Superior temporal gyrus (tissue), 1 donor: ENCODE data around the gene KAT6B.
"Not testable (repeated sequence)": the region's sequence is repeated elsewhere in the genome, so short reads cannot be mapped to it uniquely, and the experiment has no call there.

ENCODE experiments used
- DNase-seq: peaks from one replicate; pipeline ENCODE4 v3.0.0-alpha.2; 2016; ENCODE audit errors: extremely low spot score

KAT6B gene

DNA sequence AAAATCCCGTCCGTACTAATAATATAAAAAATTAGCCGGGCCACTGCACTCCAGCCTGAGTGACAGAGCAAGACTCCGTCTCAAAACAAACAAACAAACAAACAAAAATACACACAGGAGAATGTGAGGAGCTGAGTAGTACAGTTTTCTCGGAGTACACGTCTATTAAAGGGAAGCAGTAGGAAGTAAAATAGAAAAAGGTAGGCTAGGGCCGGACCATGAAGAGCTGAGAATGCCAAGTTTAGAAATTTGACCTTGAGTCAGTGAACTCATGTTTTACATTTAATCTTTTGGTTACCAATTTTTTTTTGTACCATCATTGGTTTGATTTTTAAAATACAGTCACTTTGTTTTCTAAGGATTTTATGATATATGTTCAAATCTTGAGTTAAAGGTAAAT lies 64.1 kb downstream of the KAT6B start:
- no peak for DNase-seq

DNA sequence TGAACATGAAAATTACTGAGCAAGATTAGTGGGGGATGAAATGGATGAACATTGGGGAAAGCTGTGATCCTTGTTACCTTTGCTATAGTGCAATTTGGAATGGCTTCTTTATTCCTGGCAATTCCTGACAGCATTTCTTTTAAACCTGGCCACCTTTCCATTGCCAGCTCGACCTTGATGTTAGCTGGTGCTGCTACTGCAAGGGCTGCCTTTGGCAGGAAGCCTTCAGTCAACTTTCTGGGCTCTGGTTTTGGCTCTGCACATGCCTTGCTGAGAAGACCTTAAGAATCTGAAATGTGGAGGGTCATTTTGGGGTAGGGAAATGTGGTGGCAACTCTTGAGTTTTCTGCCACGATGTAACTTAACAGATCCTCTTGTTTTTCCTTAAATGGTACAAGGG lies 64.7 kb downstream of the KAT6B start:
- no peak for DNase-seq

DNA sequence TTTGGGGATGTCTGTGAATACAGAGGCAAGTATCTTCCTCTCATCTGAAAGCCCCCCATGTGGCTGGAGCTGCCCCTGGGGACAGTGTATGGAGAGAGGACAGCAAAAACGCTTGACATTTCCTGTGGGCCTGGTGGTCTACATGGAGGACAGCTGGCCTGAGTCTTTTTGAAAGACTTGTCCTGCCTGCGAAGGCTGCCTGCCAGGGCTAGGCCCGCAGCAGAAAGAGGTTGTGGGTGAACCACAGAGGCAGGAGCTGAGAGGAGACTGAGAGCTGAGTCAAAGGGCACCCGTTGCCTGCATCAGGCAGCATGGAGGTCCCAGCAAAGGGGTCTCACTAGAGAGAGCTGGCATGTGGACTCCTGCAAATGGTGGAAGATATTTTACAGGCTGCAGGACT lies 66.4 kb downstream of the KAT6B start:
- no peak for DNase-seq

DNA sequence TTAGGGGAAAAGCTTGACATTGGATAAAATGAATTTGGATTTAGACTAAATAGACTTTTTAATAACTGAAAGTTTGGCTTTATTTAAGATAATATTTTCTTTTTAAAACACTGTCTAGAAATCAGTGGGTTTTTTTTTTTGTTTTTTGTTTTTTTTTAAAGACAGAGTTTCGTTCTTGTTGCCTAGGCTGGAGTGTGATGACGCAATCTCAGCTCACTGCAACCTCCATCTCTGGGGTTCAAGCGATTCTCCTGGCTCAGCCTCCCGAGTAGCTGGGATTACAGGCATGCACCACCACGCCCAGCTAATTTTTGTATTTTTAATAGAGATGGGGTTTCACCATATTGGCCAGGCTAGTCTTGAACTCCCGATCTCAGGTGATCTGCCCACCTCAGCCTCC lies 66.9 kb downstream of the KAT6B start:
- not testable (repeated sequence) for DNase-seq

DNA sequence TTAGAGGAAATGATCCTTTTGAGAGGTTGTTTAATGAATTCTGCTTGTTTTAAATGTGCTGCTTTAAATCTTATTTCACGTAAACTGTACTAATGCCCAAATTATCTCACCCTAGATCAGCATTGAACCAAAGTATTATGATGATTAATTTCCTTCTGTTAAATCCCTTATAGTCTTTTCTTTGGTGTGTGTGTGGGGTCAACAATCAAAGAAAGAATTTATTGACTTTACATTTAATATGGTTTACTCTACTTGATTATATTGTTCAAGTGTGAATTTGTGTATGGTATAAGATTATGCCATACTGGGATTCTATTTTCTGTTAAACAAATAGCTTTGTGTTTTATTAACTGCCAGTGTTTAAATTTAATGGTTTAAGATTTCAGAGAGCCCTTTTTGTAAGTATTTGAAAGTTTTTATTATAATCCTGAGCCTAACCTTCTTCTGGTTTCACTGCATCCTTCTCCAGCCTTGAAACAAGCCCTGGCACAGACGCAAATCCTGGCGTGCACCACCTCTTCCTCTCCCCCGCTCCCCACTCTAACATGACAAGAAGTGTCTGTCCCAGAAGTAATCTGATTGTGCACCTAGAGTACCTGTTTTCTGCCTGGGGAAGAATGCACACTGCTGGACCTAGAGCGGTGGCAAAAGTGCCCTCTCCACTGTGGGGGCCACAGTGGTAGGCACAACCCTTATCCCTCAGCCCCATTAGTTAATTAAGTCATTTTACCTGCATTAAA lies 70.6 kb downstream of the KAT6B start:
- no peak for DNase-seq

DNA sequence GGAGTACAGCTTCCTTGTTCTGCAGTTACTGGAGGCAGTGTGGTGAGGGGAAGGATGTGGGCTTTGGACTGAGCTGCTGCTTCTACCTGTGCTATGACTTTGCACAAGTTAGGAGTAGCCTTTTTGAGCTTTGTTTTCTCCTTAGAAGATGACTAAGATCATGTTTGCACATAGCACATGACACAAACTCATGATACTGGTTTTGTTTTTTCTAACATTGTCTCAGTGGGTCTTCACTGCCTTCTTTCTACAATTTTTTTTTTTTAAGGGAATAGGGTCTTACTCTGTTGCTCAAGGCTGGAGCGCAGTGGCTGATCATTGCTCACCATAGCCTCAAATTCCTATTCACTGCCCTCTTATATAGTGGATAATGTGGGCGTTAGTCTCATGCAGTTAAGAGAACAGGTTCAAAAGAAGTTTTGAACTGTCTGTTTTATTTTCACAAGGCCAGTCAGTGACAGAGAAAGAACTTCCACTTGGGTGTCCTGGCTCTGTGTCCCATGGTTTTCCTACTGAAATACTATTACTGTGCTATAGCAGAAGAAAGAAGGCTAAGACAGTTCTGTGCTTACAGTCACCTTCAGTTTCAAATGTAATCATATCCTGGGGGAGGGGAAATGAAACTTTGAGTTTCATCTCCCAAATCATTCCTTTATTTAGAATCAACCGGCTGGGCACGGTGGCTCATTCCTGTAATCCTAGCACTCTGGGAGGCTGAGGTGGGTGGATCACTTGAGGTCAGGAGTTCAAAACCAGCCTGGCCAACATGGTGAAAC lies 72.0 kb downstream of the KAT6B start:
- DNase-seq, result no peak

DNA sequence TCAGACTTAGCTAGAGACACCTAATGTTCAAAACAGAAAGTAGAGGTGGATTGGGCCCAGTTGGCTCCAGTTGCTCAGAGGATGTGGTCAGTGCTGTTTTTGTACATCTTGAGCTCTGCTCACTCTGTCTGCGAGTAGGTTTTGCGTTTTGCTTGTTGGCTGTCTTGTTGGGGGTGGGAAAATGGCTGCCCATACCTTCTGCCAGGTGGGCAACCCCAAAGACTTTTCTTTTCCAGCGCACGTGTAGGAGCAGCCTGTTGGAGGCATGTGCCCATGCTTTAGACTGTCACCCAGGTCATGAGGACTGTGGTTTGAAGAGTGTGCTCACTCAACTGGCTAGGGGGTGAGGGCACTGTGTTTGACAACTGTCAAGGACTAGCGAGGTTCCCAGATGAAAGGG lies 73.9 kb downstream of the KAT6B start:
- no peak for DNase-seq

DNA sequence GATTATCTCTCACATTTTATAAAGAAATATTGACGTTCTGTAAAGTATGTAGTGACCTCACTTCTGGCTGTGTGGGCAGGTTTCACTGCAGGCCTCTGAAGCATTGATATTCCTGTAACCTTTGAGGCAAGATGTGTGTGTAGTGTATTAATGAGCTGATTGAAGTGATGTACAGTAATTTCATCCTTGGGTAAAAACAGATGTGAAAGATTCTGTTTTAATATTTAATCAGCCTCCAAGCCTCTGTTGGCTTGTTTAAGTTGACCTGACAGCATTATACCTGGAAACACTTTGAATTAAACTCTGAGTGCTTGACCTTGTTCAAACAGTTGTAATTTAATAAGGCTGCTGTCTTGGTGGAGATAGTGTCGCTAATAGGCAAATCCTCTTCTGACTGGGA lies 74.9 kb downstream of the KAT6B start:
- DNase-seq, result no peak

DNA sequence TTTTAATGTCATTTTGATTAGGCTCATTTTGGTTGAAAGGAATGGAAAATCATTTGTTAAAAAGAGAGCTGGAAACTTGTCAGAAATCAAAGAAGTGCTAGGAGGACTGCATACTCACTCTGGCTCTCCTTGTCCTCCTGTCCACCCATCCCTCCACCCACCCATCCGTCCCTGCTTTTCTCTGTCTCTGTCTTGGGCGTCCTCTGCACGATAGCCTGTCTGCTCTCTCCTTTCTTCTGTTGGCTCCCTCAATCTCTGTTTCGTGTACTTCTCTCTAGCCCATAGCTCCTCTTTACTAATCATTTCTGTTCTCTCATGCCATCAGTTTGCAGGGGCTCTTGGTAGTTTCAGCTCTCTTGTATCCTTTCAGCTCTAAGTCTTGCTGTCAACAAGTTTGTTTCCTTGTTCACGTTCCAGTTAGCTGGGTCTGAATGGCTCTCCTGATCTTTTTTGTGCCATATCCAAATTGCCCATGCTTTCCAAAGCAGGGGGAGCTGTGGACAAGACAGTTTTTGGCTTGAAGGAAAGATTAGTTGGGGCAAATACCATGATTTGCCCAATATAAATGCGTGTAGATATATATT lies 75.6 kb downstream of the KAT6B start:
- DNase-seq, result no peak

DNA sequence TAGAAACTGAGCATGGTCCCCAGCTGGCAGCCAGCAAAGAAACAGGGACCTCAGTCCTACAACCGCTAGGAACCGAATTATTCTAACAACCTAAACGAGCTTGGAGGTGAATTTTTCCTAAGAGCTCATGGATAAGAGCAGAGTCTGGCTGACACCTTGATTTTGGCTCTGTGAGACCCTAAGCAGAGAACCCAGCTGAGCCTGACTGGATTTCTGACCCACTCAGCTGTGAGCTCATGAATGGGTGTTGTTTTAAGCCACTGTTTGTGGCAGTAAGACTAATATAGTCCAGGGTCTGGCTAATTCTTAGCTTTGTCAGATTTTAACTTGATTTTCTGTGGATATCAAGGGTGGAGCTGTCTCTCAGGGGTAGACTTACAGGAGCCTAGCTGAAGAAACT lies 77.1 kb downstream of the KAT6B start:
- DNase-seq, result no peak

DNA sequence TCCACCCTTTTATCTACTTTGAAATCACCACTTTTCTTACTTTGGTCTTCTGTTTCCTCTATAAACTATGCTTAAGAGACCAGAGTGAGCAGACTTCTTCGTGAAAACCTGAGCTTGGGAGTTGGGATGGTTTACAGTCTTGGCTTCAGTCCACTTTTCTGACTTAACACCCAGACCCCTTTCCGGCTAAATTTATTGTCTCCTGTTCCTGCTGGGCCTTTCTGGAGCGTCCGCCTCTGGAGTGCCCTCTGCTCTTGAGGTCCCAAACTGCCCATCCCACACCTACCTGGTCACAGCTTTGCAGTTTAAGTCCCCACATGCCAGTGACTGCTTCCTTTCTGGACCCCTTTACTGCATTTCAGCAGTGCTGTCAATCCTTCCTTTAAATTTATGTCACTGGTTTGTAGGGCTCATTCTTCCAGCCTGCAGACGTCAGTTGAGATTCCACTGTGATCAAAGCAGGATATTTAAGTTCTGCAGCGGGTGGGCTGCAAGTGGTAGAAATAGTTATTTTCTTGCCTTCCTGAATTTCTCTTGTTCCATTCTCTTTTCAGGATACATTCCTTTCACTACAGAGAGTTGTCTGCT lies 80.3 kb downstream of the KAT6B start:
- no peak for DNase-seq

DNA sequence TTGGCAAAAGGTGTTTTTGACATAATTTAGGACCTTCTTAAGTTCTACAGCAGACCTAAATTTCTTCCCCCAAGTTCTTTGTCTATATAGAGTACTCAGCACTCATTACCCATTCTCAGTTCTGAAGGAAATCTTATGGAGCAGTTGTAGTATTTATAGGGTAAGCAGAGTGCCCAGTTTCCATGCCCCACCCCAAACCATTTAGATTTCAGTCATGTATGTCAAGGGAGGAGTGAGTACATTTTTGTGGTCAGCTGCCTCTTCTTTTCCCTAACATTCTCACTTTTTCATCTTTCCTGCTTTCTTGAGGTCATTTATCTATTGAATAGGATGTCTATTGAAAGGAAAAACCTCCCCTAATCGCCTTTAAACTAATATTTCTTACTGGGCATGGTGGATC lies 83.3 kb downstream of the KAT6B start:
- no peak for DNase-seq

DNA sequence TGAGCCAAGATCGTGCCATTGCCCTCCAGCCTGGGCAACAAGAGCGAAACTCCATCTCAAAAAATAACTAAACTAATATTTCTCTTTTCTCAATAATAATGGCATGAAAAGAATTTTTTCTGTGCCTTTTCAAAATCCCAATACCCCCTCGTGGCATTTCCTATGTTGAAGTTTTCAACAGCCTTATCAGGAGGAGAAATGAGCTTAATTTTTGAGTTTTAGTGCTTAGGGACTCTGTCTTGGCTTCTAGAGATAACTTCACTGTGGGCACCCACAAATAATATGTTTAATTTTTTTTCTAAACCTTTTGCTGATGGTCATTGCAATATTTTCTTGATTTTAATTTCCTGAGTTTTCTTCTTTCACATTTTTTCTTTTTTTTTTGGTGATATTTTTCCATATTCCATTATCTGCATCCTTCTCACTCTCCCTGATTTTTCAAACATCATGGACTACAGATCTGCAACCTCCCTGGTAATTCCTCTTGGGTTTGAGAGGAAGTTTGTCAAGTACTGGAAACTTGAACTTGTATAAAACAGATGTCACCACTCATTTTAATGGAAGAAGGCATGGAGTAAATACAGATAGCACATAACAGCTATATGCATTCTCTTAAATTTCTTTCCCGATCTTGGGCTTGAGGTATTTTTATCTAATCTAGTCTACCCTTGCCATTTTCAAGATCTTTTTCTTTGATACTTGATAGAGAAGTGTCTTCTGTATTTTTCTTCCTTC lies 84.0 kb downstream of the KAT6B start:
- DNase-seq, result no peak

DNA sequence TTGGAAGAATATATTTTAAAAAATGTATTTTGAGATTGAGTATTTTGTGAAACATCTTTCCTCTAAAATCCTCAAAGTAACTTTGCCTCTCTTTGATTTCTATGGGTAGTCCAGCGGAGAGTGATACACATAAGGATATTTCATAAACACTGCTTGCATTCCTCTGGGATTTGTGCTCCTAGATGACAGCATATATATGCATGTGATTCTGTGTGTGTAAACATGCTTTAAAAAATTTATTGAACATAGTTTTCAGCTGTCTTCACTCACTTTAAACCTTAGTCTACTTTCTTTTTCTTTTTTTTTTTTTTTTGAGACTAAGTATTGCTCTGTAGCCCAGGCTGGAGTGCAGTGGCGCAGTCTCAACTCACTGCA lies 84.6 kb downstream of the KAT6B start:
- DNase-seq, result no peak

DNA sequence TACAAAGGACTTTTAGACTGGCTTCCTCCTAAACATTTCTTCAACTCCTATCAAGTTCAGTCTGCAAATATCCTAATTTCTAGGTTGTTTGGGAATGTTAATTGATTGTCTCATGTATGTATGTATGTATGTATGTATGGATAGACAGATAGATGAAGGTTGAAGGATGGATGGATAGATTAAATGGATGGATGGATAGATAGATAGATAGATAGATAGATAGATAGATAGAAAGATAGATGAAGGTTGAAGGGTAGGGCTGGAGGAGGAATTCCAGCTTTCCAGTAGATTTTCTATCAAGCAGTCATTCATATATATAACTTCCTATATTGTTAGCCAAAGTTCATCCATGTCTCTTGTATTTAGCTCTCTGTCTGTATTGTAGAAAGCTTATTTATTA lies 85.8 kb downstream of the KAT6B start:
- no peak for DNase-seq

DNA sequence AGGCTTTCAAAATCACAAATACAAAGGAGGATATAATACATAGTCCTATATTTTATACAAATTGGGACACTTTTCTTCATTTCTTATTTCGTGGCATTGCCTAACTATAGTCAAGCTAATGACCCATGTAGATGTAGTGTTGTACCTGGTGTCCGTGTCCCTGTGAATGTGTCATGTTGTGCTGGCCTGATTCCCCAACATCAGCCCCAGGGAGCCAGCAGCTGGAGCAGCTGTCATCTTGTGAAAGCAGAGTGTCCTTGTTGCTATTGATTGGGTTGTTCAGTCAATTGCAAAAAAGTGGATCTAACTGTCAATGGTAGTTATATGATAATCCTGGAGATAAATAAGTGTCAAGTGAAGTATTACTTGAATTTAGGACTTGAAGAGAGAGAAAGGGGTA lies 86.3 kb downstream of the KAT6B start:
- DNase-seq, result no peak

DNA sequence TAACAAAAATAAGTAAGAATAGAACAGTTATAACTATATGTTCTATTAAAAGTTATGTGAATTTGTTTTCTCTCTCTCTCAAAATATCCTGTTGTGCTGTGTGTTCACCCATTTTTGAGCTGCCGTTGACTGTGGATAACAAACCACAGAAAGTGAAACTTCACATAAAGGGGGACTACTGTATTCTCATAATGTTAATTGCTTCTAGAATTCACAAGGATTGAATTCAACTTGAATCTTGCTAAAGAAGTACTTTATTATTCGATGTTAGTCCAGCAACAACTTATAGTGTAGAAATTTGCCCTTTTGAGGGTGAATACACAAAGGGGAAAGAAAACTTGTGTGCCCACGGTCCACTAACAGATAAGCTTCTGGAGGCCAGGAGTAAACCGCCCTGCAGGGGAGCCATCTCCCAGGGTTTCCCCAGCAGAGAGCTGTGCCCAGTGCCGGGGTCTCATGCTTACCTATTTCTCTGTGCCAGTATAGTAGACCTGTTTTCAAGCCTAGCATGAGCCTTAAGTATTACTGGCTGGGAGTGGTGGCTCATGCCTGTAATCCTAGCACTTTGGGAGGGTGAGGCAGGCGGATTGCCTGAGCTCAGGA lies 87.1 kb downstream of the KAT6B start:
- DNase-seq, result no peak

DNA sequence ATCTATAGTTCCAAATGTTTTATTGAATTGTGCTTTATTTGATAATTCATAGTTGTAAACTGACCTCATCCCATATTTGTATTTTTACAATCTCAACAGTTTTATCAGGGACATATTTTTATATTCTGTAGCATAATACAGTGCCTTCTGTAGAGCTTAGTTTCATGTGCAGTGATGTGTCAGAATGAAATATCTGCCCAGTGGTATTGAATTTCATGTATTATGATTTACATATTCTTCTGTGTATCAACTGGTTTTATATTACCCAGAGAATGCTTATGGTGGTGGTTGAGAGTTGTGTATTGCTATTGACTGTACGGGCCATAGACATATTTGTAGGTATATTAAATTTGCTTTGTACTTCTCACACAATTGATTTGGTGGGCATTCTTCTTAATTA lies 89.9 kb downstream of the KAT6B start:
- DNase-seq, result no peak

DNA sequence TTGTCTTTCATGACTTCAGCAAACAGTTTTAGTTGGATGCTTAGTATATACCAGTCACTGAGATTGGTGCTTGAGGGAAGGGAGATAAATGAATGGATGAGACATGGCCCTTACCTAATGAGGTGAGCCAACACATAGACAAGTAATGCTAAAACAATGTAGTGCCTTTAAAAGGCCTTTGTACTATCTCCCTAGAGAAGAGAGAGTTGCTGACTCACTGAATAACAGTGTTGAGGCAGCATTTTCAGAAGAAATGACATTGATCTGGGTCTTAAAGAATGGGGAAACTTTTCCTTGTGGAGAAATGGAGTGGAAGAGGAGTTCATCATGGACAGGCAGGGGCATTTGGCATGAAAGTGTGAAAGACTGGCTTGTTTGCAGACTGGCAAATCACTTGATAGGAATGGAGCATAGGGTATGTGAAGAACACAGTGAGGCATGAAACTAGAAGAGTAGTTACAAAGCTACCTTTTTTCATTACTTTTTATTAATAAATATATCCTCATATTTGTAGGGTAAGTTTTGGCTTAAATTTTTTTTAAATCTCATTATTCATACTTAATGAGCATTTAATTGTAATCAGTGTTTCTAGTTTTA lies 91.2 kb downstream of the KAT6B start:
- DNase-seq, result no peak

DNA sequence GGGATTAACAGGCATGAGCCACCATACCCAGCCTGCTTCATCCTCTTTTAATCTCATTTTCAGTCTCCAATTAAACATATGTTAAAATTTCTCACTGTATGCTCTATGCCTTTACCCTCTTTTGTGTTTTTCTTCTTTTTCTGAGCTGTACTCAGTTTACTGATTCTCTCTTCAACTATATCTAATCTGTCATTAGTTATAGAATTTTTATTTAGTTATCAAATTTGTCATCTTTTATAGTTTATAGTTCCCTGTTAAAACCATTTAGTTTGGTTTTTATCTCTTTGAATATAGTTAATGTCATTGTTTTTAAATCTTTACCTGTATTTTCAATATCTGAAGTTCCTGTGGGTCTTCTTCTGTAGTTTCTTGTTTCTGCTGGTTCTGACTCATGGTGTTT lies 93.3 kb downstream of the KAT6B start:
- DNase-seq, result no peak

DNA sequence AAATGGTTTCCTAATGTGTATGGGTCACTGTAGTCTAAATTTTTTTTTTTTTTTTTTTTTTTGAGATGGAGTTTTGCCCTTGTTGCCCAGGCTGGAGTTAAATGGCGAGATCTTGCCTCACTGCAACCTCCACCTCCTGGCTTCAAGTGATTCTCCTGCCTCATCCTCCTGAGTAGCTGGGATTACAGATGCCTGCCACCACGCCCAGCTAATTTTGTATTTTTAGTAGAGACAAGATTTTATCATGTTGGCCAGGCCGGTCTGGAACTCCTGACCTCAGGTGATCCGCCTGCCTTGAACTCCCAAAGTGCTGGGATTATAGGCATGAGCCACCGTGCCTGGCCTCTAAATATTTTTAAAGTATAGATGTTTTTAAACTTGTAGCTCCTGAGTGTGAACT lies 94.7 kb downstream of the KAT6B start:
- not testable (repeated sequence) for DNase-seq
